GM21576 (cell line): ENCODE results near the gene STK31.
"Not testable (repeated sequence)": the region's sequence is repeated elsewhere in the genome, so short reads cannot be mapped to it uniquely, and the experiment has no call there.

ENCODE experiments used
- ATAC-seq: cut with Tn5 transposase; IDR thresholded peaks from one replicate; pipeline ENCODE4 v1.9.1; 2021; ENCODE audit warnings: mild to moderate bottlenecking, moderate library complexity; ENCODE audit not compliant: unreplicated experiment

STK31 gene

DNA sequence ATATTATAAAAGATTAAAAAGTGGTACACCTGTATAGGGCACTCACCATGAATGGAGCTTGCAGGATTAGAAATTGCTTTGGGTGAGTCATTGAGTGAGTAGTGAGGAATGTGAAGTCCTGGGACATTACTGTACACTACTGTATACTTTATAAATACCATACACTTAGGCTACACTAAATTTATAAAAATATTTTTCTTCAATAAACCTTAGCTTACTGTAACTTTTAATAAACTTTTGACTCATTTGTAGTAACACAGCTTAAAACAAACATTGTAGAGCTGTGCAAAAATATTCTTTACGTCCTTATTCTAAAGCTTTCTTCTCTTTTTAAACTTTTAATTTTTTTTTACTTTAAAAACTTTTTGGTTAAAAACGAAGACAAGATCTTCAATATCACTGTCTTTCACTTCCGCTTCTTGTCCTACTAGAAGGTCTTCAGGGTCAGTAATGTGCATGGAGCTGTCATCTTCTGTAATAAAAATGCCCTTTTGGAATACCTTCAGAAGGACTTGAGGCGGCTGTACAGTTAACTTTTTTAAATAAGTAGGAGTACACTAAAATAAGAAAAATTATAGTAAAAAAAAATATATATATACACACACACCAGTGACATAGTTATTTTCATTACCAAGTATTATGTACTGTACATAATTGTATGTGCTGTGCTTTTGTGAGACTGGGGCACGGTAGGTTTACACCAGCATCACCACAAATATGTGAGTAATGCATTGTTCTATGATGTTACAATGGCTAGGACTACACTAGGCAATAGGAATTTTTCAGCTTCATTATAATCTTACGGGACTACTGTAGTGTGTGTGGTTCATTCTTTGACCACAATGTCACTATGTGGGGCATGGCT, 3.5 kb downstream of the STK31 start:
- ATAC-seq, result no peak

DNA sequence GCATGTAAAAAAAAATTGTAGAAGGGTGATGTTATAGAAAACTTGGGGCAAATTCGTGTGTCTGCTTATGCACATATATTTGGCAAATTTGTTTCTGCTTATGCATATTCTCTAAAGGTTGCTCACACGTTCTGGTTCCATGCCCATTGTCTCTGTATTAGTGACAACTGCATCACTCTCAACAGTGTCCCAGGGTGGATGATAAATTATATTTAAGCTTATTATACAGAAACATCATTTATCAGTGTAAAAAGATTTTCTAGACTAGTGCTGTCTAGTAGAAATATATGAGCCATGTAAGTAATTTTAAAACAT, 4.1 kb downstream of the STK31 start:
- no peak for ATAC-seq

DNA sequence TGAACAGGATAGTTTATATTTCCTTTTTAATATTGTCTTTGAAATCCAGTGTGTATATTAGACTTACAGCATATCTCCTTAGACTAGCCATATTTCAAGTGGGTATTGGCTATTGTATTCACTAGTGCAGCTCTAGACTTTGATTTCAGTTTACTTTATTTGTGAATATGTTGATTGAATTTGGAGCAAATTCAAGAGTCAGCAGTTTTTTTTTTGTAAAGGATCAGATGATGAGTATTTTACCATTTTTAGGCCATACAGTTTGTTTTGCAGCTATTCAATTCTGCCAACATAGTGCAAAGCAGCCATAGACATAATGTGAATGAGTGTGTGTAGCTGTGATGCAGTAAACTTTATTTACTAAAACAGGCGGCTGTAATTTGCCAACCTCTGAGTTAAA, 4.6 kb downstream of the STK31 start:
- ATAC-seq, result no peak

DNA sequence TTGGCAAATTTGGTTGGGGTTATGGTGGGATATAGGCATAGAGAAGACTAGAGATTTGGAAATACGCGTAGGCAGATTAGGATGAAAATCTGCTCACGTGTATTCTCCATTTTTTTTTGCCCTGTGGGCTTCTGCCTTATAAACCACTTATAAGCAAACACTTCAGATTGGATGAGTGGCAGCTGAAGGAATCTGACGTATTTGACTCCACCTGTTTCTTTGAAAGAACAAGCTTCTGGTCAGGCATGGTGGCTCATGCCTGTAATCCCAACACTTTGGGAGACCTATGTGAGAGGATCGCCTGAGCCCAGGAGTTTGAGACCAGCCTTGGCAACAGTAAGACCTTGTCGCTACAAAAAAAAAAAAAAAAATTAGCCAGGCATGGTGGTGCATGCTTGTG, 5.1 kb downstream of the STK31 start:
- no peak for ATAC-seq

DNA sequence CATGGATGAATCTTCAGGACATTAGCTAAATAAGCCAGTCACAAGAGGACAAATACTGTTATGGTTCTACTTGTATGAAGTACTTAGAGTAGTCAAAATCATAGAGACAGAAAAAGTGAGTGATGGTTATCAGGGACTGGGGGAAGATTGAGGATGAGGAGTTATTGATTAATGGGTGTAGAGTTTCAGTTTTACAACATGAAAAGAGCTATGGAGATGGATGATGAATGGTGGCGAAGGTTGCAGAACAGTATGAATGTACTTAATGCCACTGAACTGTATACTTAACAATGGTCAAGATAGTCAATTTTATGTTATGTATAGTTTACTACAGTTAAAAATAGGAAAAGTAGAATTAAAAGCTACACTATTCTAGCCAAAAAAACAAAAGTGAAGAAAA, 7.8 kb downstream of the STK31 start:
- ATAC-seq, result no peak

DNA sequence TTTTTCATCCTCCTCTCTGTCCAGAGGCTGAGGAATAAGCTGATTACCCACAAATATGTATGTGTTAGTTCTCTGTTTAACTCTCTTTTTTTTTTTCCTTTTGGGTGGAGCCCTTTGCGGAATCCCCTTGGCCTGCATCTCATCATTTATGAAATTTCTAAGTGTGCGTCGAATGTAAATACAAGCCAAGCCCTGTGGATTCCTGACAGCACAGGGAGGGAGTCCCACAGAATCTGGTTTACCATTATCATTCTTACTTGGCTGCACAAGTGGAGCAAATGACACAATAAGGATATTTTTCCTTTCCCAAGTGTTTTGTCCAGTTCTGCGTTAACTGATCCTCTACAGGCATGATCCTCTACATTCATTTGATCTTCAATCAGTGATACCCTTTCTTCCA, 11.4 kb downstream of the STK31 start:
- ATAC-seq, result no peak

DNA sequence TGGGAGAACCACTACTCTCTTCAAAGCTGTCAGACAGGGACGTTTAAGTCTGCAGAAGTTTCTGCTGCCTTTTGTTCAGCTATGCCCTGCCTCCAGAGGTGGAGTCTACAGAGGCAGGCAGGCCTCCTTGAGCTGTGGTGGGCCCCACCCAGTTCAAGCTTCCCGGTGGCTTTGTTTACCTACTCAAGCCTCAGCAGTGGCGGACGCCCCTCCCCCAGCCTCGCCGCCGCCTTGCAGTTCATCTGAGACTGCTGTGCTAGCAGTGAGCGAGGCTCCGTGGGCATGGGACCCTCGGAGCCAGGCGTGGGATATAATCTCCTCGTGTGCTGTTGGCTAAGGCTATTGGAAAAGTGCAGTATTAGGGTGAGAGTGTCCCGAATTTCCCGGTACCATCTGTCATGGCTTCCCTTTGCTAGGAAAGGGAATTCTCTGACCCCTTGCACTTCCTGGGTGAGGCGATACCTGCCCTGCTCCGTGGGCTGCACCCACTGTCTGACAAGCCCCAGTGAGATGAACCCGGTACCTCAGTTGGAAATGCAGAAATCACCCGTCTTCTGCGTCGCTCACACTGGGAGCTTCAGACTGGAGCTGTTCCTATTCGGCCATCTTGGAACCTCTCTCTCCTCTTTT, 12.7 kb downstream of the STK31 start:
- not testable (repeated sequence) for ATAC-seq

DNA sequence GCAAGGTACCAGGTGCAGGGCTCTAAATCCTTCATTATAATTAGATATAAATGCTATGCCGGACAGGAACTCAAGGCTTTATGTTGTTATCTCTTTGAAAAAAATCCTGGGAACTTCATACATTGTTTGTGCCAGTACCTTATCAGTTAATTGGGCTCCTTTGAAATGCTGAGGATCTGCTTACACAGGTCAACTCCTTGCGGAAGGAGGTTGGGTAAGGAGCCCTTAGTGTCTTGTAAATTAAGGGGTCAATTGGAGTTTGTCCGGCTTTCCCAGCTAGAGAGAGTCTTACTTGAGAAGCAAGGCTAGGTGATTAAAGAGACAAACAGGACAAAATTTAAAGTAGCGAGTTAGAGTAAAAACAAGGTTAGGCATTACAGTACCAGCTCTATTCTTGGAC, 14.1 kb downstream of the STK31 start:
- not testable (repeated sequence) for ATAC-seq

DNA sequence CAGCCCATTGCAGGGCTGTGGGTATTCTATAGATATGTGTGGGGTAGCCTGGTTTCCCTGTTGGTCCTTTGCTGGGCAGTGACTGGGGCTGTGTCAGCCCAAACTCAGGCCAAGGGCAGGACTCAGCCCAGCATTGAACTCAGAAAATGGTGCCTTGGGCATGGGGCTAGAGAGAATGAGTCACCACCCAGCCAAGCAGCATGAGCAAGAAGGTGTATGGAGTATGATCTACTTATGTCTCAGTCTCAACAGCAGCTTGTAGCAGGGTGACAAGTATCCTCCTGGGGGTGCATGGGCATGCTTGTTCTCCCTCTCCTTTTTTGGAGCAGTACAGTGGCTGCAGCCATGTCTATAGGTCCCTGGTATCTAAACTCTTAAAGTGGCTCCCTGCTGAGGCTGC, 32.0 kb downstream of the STK31 start:
- no peak for ATAC-seq

DNA sequence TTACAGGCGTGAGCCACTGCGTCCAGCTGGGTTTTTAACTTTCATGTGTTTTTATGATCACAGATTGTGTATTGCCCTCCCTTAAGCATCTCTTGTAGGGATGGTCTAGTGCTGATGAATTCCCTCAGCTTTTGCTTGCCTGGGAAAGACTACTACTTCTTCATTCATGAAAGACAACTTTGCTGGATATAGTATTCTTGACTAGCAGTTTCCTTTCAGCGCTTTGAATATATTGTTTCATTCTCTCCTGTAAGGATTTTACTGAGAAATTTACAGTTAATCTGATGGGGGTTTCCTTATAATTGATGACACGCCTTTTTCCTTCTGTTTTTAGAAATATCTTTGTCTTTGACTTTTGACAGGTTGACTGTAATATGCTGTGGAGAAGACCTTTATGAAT, 33.2 kb downstream of the STK31 start:
- no peak for ATAC-seq

DNA sequence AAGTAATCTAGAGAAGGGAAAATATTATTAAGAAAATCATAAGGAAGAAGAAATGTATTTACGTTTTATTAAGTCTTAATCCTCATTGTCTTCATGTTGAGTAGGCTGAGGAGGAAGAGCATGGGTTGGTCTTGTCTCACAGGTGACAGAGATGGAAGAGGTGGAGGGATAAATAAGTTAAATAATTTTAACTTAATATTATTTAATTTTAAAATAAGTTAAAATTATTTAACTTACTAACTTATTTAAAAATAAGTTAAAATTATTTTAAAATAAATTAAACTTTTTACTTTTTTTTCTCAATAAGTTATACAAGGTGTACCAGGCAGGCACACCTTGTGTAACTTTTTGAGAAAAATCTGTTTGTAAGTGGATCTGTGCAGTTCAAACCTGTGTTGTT, 36.6 kb downstream of the STK31 start:
- no peak for ATAC-seq

DNA sequence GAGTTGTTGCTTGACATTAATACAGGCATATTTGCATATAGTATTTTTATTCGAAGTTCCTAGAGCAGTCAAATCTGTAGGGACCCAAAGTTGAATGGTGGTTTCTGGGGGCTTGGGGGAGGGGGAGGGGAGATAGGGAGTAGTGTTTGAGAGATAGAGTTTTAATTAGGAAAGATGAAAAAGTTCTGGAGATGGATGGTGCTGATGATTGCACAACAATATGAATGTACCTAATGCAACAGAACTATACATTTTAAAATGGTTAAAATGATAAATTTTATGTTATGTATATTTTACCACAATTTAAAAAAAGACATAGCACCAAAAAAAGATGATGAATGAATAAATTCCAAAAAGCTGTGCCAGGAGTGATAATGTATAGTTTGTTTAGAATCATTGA, 41.8 kb downstream of the STK31 start:
- ATAC-seq, result no peak

DNA sequence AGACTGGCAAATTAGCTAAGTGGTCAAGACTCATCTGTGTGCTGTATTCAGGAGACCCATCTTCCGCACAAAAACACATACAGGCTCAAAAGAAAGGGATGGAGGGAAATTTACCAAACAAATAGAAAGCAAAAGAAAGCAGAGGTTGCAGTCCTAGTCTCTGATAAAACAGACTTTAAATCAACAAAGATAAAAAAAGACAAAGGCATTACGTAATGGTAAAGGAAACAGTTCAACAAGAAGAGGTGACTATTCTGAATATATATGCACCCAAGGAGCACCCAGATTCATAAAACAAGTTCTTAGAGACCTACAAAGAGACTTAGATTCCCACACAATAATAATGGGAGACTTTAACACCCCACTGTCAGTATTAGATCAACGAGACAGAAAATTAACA, 48.8 kb downstream of the STK31 start:
- ATAC-seq, result not testable (repeated sequence)

DNA sequence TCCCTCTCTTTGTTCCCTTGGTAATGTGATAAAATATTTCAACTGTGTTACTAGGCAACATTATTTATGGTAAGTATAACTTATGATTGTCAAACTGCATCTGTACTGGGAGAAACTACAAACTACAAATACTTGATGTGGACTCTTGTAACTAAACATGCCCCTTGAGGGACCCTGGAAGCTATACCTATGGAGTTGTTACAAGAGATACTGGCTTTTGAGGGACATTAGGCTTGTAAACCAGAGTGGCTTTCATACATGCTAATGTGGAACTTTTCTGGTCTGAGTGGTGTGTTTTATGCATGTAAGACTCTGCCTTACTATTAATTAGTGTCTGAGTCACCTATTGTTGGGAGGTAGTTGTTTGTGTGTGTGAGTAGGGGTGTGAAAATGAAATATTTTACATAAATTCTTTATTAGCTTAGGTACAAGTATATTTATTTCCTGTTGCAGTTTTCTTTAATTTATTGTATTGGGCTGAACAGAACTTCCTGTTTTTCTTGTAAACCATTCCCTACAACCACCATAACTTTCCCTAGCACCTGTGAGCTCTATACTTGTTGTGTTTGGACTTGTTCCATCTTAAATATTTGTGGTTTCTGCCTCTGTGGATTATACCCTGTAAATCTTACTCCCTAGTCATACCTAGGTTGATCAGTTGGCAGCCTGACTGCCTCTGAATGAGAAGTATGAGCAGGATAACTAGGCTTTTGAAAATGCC, 49.8 kb downstream of the STK31 start:
- ATAC-seq, result no peak

DNA sequence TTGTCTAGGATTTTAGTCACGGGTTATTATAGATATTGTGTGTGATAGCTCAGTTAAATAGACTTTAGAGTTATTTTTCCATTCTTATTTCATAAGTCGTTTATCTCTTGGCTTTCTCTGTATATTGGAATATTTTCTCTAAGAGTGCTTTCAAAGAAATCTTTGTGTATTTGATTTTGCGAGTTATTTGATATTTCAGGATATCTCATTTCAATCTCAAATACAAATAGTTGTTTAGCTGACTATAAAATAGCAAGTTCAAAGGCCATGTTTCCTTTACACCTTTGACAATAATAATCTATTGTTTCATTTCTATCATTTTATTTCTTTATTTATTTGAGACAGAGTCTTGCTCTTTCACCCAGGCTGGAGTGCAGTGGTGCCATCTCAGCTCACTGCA, 55.9 kb downstream of the STK31 start:
- ATAC-seq, result no peak

DNA sequence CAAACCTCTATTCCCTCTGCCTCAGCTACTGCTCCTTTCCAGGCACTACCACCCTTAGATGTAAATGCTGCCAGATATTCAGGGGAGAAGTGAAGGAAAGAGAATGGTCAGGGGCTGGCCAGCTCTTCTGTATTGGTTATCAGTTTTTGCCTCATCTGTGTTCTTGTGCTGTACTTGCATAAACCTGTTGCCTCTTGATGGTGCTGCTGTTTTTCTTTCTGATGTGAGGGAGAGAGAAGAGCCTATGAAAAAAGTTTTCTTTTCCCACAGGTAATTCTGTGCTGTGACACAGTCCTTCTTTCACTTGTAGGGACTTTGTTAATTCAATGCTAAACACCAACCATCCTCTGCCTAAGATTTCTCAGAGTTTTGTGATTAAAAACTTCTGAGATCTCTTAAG, 57.5 kb downstream of the STK31 start:
- ATAC-seq, result no peak

DNA sequence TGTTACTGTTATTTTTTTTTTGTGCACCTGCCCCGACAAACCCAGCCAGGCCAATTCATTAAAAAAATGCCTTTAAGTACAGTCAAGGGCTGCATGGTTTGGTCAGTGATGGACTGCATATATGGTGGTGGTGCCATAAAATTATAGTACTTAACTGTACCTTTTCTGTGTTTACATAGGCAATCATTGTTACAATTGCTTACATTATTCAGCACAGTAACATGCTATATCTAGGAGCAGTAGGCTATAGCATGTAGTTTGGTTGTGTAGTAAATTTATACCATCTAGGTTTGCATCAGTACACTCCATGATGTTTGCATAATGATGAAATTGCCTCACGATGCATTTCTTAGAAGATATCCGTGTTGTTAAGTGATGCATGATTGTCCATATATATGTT, 58.0 kb downstream of the STK31 start:
- ATAC-seq, result no peak

DNA sequence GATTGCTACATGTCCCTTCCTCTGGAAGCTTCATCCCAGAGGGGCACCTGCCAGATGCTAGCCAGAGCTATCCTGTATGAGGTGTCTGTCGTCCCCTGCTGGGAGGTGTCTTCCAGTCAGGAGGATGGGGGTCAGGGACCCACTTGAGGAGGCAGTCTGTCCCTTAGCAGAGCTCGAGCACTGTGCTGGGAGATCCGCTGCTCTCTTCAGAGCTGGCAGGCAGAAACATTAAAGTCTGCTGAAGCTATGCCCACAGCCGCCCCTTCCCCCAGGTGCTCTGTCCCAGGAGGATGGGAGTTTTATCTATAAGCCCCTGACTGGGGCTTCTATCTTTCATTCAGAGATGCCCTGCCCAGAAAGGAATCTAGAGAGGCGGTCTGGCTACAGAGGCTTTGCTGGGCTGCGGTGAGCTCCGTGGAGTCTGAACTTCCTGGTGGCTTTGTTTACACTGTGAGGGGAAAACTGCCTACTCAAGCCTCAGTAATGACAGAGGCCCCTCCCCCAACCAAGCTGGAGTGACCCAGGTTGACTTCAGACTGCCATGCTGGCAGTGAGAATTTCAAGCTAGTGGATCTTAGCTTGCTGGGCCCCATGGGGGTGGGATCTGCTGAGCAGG, 69.3 kb downstream of the STK31 start:
- not testable (repeated sequence) for ATAC-seq

DNA sequence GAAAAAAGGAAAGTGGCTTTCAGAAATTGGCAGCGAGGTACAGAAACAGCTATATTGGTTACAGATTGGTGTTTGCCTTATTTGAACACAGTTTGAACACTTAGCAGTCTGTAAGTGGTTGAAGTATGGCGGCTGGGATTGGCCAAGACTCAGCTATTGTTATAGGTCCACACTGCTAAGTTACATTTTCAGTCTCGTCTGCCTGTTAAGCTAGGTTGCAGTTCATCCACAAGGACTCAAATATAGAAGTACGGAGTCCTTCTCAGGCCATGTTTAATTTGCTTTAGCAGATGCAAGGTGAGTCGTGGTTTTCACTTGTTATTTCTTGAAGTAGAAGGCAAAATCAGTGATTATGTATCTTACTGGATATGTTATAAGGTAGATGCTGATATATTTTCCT, 73.1 kb downstream of the STK31 start:
- no peak for ATAC-seq

DNA sequence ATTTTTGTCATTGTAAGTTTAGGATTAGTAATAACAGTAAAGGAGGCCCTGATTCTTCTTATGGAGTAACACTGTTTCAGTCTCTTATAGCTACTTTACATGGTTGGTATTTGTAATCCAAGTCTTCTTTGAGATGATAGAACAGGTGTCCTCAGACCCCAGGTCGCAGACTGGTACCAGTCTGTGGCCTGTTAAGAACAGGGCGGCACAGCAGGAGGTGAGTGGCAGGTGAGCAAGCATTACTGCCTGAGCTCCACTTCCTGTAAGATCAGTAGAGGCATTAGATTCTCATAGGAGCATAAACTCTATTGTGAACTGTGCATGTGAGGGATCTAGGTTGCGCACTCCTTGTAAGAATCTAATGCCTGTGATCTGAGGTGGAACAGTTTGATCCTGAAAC, 77.3 kb downstream of the STK31 start:
- no peak for ATAC-seq

DNA sequence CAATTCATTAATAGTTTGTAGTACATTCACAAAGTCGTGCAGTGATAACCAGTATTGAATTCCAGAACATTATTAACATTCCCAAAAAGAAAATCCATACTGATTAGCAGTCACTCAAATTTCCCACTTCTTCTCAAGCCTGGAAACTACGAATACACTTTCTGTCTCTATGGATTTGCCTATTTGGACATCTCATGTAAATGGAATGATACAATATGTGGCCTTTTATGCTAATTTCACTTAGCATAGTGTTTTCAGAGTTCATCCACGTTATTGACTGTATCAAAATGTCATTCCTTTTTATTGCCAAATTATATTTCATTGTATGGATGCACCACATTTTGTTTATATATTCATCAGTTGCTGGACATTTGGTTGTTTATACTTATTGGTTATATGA, 78.8 kb downstream of the STK31 start:
- no peak for ATAC-seq

DNA sequence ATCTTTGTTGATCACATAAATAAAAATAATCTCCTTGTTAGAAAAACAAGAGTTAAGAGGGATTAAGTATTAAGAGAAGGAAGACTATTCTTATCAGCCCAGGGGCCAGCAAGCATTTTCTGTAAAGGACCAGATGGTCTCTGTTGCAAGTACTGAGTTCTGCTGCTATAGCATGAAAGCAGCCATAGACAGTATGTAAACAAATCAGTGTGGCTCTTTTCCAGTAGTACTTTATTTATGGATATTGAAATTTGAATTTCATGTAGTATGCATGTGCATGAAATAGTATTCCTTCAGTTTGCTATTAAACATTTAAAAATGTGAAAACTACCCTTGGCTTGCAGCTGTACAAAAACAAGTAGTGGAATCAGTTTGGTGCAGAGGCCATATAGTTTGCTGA, 81.7 kb downstream of the STK31 start:
- ATAC-seq, result no peak
